OCI-M2 (cell line): ENCODE measurements around the gene KIF3A.

ENCODE experiments used
- DNase-seq: peaks from one replicate; lab custom pipeline; 2025; ENCODE audit not compliant: unreplicated experiment; lab: John Stamatoyannopoulos, UW

KIF3A gene

DNA sequence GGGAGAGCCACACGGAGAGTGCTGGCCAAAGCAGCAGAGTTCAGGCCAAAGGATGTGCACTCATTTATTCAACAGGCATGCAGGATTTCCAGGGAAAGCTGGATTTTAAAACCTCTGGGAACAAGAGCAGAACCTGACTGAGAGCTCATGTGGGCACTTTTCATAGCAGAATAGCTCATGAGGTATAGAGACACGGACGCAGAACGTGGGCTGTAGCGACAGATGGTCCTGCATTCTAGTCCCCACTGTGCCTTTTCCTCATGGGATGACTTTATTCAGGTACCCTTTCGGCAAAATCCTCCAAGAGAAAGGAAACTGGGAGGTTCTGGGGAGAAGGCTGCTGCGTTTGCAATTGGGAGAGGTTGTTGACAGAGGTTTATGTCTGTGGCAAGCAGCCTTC, 58.2 kb downstream of the KIF3A start:
- no peak for DNase-seq

DNA sequence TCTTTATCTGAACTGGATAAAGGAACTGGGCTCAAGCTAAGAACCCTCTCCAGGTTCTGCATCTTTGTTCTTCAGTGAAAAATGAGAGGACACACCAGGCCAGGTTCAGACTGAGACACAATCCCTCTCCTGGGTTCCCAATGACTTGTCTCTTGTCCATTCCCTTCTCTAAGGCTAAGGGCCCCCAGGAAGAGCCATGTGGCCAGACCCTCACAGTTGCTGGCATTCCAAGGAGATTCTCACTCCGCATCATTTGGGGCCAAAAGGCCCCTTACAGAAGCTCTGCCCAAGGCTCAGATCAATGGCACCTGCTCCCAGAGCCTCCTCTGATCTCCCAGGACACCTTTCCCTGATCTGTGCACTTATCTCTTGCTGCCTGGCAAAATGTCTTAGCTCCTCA, 58.6 kb downstream of the KIF3A start:
- DNase-seq = no peak

DNA sequence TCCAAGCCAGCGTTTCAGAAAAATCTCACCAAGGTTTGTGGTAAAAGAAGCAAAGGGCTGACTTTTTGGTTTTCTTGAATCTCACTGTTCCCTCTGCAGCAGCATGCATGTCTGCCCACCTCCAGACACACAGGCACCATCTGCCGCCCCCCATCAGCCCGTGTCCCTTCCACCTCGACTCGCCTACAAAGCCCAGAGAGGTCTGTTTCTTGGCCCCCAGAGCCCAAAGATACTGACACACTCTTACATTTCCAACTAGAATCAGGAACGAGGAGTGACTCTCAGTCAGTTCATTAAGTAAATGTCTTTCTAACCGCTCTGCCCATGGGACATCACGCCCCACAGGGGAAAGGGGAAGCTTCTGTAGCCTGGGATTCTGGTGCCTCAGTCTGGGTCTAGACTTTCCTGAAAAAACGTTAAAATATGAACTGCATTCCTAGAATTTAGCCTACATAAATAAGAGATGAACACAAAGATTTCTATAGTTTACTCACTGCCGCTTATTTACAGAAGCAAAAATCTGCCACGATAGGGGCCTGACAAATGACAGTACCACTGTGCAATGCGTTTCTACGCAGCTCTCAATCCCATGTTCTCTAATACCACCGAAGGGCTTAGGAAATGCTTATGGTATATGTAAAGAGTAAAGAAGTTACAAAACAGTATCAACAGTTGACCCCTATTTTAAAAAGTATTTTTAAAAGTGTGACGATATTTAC, 59.5 kb downstream of the KIF3A start:
- no peak for DNase-seq

DNA sequence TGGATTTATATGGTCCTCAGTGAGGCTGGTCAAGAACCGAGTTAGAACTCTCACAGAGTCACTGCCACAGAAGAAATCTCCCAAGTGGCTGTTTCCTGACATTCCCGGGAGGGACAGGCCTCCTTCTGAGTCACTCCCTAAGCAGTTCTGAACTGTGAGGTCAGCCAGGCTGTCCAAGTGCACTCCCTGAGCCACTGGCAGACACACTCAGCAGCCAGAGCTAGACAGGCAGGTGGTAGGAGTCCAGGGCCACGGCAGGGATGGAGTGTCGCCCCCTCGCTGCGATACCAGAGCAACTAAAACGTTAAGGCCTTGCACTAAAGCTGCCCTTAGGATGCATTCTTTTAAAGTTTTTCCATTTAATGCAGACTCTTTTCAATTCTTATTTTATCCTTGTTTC, 60.2 kb downstream of the KIF3A start:
- no peak for DNase-seq

DNA sequence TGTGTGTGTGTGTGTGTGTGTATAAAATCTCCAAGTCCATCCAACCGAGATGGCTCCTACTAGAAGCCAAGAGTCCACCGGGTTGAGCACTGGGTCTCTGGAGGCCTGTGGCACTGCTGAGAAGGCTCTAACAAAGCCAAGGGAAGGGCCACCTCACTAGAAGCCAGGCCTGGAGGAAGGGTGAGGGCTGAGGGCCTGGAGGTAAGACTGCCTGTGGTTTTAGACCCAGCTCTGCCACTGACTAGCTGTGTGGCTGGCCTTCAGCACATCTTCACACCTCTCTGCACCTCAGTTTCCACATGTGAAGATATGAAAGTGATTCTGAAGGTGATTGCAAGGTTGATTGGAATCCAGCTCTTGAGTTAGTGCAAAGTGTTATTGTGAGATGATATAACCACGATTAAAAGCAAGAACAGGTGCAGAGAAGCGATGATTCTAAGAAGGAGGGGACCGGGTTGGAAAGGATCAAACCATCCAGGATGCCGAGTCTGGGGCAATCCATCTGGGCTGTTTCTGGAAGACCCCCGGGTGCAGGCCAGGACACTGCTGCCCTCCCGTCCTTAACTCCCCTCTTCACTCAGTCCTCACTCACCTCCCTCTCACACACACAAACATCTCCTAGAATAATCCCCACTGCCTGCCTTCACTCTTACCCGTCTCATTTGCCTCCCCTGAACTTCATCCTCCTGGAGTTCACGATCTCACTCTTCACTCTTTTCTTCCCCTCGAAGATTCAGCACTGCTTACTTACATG, 61.2 kb downstream of the KIF3A start:
- DNase-seq = no peak

DNA sequence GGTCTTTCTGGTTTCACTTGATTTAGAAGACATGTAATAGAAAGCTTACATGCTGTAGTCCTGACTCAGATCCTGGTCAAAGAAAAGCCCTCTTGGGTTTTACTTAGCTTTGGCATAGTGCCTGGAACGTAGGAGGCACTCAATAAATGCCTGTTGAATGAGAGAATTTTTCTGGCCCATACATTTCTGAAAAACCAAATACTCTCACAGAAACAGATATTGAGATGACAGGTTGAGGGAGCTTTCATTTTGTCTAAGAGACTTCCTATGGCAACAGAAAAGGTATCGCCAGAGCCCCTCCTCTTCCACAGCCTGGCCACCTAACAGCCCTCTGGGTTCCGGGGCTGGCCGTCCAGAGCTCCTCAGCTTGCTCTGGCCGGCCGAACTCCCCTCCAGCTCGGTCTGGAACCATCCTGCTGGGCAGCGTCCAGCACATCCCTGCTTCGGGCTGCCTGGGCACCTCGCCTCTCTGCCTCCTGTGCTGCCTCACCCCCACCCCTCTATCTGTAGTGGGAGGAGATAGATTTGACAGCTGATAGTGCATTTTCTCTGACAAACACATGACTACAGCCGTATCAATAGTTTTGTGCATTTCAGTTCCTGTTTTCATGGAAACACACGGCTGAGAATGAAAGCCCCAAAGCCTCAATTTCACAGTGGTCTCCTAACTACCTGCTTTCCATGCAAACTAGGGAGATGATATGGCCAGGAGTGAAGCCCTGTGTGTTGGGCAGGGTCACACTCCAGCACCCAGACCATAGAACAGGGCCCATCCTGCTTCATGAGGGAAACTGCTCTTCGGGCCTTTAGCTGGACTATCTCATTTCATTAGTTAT, 62.5 kb downstream of the KIF3A start:
- DNase-seq = no peak

DNA sequence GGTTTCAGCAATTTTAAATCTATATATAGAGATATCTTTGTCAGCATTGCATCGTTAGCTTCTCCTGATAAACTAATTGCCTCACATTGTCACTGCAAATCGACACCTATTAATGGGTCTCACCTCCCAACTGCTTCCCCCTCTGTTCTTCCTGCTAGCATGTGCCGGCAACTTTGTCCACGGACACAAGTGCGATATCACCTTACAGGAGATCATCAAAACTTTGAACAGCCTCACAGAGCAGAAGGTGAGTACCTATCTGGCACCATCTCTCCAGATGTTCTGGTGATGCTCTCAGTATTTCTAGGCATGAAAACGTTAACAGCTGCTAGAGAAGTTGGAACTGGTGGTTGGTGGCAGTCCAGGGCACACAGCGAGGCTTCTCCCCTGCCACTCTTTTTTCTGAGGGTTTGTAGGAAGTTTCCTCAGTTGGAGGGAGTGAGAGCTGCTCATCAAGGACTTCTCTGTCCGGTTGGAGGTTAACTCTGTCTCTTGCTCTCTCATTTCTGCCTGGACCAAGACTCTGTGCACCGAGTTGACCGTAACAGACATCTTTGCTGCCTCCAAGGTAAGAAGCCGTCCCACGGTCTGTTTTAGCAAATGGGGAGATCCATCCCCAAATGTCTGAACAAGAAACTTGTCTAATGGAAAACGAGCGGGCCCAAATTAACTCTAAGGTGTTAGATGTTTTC, 63.3 kb downstream of the KIF3A start, which contains the start of gene IL4:
Gene IL4, plus strand, starts transcription at position 51 of the 692 bp plus-strand sequence. Its CDS starts 62 bp downstream, at position 113.
- DNase-seq = no peak

DNA sequence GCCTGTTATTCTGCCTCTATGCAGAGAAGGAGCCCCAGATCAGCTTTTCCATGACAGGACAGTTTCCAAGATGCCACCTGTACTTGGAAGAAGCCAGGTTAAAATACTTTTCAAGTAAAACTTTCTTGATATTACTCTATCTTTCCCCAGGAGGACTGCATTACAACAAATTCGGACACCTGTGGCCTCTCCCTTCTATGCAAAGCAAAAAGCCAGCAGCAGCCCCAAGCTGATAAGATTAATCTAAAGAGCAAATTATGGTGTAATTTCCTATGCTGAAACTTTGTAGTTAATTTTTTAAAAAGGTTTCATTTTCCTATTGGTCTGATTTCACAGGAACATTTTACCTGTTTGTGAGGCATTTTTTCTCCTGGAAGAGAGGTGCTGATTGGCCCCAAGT, 63.9 kb downstream of the KIF3A start:
- no peak for DNase-seq

DNA sequence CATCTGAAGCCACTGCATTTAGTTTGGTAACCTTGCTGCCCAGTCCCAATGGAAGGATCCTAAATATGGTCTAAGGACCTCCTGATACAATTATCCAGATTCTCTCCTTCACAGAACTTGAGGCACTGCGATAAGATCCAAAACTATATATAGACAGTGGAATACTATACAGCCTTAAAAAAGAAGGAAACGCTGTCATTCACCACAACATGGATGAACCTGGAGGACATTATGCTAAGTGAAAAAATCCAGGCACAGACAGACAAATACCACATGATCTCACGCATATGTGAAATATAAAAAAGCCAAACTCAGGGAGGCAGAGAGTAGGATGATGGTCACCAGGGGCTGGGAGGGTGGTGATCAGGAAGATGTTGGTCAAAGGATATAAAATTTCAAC, 66.3 kb downstream of the KIF3A start:
- no peak for DNase-seq

DNA sequence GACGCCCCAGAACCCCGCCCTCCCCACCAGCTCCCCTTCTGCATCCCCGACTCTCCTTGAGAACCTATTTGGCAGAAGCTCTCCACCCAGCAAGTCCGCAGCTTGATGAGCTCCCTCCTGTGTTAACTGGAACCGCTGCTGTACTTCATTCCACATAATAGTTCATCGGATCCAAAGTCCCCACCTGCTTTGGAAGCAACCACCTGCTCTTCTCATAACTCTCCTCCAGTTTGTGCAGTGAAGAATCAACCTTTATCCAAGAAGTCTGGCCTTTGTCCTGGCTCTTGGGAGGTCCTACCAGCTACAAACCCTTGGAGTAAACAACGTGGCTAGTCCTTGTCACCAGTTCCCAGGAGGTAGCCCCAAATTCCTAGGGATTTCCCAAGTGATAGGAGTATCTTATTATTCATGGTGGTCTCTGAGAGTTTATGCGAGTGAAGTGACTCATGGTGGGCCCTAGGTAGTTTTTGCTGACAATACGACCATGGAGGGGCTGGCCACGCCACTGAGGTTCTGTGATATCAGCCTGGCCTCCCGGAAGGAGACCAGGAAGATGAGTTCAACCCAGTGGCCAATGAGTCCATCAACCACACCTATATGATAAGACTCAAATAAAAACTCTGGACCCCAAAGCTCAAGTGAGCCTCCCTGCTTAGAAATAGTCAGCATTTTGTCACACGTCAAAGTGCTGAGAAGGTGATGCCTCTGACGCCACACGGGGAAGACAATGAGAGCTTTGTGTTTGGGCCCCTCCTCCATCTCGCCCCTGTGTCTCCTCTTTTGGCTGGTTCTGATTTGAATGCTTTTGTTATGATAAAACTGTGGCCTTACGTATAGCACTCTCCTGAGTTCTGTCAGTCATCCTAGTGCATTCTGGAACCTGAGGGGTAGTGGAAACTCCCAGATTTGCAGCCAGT, 67.1 kb downstream of the KIF3A start:
- no peak for DNase-seq

DNA sequence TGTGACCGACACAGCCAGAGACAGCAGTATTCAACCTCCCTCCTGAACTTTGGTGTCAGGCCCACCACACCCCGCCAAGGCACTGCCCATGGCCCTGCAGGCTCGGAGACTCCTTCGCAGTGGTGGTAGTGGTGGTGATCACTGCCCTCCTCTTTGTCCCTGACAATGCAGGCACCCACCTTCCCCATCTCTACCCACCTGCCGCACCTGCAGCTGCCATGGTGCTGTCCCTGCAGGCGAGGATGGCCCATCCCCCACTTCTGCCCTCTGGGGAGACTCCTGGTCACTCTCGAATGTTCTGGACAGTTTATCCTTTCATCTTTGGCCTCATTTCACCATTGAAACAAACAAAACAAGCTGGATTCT, 67.9 kb downstream of the KIF3A start:
- DNase-seq = no peak

DNA sequence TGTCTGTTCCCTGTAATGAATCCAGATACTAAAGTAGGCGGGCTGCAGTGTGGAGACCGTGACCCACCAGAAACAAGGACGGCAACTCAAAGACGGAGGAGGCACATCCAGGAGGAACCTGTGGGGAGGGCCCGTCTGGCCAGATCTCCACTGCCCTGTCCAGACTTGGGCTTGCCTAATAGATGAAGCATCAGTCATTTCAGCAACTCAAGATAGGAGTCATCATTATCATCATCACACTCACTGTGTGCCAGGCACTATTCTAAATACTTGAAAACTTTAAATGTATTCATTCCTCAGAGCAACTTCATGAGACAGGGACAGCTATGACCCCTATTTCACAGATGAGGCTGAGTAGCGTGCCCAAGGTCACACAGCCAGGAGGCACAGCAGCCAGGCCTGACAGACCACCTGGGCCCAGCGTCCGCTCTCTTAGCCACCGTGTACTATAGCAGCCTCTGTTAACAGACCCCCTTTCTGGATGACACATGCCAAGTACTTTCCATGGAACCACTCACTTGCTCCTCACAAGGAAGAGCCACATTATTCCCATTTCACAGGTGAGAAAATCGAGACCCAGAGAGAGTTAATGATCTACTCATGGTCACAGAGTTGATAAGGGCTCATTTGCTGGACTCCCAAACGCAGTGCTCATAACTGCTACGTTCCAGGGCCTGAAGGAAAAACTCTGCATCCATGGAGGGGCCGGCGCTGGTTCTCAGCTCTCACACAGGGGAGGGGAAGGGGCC, 68.5 kb downstream of the KIF3A start:
- no peak for DNase-seq

DNA sequence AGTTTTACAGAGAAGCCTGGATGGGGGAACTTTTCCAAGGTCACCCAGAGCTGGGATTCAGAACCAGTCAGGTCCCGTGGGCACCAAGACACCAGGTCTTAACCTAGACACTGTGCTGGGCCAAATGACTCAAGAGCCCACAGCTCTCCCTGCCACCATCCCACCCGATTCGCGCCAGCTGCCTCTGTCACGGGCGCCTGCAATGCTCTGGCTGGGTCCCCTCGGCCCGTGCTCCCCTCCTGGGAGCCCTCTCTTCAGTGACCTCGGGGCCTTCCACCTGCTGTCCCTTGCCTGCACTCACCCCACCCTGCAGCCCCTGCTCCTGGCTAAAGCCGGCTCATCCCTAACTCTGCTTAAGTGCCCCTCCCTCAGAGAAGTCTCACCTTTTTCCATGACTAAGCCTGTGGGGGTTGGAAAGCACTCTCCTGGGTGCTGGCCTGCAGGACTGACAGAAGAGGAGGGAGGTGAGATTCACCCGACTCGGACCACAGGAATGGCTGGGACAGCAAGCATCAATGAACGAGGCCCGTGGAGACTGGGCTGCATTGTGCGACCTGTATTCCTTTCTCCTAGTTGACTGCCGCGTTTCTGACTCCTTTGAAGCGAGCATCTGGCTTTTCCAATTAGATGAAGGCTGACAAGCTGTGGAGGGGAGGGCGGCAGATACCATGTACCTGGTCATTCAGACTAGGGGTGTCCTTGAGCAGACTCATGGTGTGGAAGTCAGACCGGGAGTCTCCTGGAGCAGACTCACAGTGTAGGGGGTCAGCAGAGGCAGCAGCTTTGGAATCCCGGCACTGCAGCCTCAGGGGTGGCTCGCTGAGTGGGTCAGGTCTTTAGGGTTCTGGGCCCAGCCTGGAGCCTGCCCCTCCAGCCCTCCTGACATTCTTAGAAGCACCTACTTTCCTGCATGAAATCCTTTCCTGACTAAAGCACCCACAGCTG, 69.3 kb downstream of the KIF3A start:
- no peak for DNase-seq

DNA sequence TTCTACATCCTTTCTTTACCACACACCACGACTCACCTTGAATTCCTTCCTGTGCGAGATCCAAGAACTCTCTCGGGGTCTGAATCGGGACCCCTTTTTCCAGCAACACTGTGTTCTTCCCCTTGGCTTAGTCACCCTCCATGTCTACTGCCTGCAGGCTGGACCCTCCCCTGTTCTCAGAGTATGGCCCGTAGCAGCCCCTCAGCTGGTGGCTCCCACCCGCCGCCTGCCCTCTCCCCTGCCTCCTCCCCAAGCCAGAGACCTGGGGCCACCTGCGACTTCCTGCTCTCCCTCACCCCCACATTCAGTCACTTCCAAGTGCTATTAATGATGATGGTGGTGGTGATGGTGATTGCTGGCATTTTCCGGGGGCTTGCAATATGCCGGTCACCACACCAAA, 70.0 kb downstream of the KIF3A start:
- DNase-seq = no peak

DNA sequence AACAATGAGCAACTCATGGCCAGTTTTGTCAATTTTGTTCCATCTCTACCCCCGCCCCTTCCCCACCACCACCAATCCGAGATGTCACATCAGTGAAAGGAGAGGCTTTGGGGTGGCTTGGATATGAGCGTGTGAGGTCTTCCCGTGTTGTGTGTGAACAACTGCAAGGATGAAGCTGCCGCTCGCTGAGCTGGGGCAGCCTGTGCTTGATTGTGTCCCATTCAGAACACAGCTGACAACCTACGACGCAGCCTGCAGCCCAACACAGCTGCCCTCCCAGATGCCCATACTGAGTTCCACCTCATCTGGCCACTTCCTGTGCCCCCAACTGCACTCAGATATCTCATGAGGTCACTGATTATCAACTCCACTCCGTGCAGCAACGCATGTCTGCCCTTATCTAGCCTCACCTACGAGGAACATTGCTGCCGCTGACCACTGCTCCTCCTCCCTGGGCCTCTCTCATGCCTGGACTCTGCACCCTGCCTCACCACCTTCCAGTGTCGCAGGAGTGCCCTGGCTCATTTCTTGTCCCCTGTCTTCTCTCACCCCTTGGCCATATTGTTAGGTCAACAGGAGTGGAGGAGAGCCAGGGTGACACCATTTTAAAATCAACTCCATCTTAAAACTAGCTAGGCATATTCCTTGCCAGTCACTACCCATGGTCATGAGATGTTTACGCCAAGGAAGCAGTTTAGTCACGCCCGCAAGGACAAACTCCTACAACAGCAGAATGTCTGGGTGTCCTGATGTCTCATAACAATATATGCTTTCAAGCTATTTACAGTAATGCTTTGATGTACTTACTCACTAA, 70.8 kb downstream of the KIF3A start:
- no peak for DNase-seq

DNA sequence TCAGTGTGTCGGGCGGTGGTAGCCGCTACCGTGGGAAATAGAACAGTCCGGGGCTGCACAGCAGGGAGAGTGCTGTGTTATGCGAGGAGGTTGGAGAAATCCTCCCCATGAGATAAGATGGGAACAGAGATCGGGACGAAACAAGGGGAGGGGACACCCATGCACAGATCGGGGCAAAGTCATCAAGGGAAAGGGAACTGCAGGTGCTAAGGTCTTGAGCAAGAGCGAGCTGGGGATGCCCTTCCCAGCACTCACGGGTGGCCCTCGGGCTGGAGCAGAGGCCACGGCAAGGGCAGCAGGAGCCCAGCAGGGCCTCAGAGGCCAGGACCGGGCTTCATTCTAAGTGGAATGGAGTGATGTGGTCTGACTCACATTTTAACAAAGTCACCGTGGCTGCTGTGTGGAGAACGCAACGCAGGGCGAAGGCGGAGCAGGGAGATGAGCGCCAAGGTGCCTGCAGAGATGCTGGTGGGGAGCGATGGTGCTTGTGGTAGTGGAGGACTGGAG, 71.7 kb downstream of the KIF3A start:
- DNase-seq = no peak

DNA sequence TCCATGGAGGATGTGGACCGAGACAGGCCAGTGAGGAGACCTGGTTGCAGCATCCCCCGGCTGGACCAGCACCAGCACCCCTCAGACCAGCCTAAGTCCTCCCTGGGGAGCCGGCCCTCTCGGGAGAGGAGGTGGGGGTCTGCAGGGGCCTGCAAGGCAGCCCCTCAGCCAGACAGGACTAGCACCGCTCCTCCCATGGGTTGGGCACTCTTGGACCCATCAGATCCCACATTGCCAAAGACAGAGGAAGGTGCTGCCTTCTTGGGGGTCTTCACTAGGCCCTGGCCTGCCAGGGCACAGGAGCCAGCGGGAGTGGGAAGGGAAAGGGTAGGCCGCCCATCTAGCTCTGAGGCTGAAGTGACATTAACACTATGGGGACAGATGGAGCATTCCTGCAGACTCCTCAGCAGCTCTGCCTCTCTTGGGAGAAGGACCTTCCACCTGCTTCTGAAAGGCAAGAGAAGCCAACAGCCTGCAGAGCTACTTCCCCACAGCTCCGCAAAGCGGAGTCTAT, 72.6 kb downstream of the KIF3A start:
- DNase-seq = no peak
